Muscle of back (tissue), 11 donors: Measurements from ENCODE around the gene RAD51. TPM values are rescaled to one million over a fixed set of nuclear protein-coding genes. Genes with fewer than 3 reads are reported as not detected.

Source experiments
- DNase-seq, 3 donors: peaks; one replicate each; pipeline versions ENCODE4 v3.0.0 to v3.0.0-alpha.2; 2013
- polyA plus RNA-seq, 10 donors: library from polyadenylated mRNA; unstranded; fragments of 120-200 nt; gene quantifications; one replicate each; pipeline ENCODE4 v1.2.1, GENCODE V29; 2013; ENCODE audit not compliant: insufficient read length in 10 of 10

The RAD51 gene
- polyA plus RNA-seq, 10 donors: 6.4 to 16.4 (median 8.8) TPM

DNA sequence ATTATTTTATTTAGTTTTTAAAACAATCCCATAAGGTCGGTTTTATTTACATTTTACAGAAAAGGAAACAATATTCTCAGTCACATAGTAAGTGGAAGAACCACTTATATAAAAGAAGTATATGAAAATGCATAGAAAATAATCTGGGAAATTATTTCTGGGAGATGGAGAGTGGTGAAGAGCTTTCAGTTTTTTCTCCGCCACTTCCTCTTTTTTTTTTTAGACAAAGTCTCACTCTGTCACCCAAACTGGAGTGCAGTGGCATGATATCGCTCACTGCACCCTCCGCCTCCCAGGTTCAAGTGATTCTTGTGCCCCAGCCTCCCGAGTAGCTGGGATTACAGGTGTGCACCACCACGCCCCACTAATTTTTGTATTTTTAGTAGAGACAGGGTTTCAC lies 21.2 kb downstream of the RAD51 start:
- DNase-seq: no peak

- DNase-seq: no peak
Observed at GRCh38 chr15:40721701-40722100, 26.7 kb downstream of the RAD51 start.

DNA sequence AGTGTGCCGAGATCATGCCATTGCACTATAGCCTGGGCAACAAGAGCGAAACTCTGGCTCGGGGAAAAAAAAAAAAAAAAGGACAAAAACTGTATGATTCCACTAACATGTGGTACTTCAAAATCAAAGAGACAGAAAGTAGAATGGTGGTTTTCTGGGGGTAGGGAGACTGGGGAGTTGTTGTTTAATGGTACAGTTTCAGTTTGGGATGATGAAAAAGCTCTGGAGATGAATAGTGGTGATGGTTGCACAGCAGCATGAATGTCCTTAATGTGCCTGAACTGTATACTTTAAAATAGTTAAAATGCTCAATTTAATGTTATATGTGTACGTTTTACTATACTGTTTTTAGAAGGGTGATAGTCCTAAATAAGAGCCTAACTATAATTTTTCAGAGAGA lies 27.4 kb downstream of the RAD51 start:
- DNase-seq: no peak

GRCh38 chr15:40722934-40723333 lies 28.0 kb downstream of the RAD51 start:
- DNase-seq: no peak

DNA sequence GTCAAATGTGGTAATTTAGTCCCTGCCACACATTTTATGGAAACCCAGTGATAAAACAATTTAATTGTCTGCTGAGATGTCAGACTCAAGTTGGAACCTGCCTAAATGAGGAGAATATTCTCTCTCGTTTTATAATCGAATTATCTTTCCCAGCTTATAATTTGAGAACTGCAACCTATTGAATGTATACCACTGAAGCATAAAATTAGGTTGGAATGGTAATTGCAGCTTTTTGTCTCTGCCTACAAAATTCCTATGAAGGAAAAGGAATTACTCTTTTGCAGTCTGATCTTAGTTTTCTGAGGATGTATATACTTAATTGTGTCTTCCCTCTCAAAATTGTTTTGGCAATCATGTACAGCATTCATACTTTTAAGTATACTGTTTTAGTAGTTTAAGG lies 28.9 kb downstream of the RAD51 start:
- no peak for DNase-seq

DNA sequence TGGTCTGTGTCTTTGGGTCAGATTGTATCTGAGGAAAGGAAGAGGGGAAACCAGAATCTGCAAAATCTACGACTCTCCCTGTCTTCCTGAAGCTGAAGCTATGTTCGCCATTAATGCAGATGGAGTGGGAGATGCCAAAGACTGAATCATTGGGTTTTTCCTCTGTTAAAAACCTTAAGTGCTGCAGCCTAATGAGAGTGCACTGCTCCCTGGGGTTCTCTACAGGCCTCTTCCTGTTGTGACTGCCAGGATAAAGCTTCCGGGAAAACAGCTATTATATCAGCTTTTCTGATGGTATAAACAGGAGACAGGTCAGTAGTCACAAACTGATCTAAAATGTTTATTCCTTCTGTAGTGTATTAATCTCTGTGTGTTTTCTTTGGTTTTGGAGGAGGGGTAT lies 36.1 kb downstream of the RAD51 start:
- DNase-seq: peak in 2 of 3 donors; percentile 22 to 52

DNA sequence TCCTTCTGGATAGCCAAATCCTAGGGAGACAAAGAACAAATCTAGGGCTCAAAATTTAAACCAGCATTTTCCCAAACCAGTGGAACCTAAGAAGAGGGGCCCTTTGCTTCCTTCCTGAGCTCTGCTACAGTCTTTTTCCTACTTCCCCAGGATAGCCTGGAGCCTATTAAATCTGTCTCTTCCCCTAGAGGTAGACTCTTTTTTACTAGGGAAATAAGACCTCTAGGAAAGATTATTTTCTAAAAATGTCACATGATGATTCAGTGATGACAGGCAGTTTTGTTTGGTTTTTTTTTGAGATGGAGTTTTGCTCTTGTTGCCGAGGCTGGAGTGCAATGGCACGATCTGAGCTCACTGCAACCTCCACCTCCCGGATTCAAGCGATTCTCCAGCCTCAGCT lies 41.6 kb downstream of the RAD51 start:
- DNase-seq: no peak

DNA sequence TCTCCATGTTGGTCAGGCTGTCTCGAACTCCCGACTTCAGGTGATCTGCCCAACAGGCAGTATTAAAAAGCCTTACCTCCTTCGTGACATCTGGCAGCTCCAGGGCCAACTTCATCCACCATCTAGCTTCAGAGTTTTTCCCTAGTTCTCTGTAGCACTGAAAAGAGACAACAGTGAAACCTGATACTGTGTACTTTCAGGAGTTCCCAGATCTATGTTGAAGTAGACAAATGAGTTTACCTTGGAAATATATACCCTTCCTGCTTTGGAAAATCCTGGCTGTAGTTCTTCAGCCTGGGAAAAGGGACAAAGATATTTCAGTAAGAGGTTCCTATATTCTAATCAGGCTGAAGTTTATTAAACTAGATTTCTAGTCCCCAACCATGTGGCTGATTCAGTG lies 42.1 kb downstream of the RAD51 start:
- DNase-seq: no peak

GRCh38 chr15:40739047-40739446 lies 44.1 kb downstream of the RAD51 start:
- no peak for DNase-seq

DNA sequence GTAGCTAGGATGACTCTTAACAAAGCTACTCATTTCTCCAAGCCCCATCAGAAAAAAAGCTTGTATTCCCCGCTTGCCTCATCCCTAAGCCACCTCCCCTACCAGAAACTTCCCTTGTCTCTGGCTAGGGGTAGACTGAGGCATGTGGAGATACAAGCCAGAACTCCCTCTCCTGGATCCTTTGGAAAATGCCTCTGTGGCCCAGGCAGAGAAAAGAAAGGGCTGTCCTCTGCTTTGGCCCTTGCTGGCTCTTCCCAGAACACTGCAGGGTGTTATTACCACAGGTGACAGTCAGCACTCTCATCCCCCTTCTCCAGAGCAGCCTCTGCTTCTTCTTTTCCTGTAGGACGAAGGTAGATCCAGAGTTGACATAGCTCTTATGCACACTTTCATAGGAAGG lies 44.9 kb downstream of the RAD51 start:
- no peak for DNase-seq

DNA sequence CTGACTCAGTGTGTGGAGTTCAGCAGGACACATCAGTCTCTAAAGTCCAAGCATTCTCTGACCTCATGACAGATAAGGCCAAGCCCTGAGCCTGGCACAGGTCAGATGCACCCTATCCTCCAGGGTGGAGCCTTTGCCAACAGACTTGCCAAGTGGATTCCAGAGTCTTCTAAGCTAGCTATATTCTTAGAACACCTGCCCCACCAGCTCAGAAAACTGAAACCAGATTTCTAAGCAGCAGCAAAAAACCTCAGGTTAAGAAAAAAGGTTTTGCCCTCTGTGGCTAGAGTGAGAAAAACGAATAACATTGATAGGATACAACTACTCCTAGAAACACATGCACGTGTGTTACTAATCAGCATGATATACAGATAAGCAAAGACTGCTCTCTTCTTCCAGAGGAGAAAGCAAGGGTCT lies 48.5 kb downstream of the RAD51 start:
- DNase-seq: no peak

- DNase-seq: no peak
Observed at GRCh38 chr15:40743921-40744814, 49.2 kb downstream of the RAD51 start.

GRCh38 chr15:40744815-40745152 lies 49.8 kb downstream of the RAD51 start:
- DNase-seq: no peak

- no peak for DNase-seq
Observed at GRCh38 chr15:40746916-40747418, 52.0 kb downstream of the RAD51 start.

- DNase-seq: no peak
Observed at GRCh38 chr15:40747685-40748631, 53.0 kb downstream of the RAD51 start.

DNA sequence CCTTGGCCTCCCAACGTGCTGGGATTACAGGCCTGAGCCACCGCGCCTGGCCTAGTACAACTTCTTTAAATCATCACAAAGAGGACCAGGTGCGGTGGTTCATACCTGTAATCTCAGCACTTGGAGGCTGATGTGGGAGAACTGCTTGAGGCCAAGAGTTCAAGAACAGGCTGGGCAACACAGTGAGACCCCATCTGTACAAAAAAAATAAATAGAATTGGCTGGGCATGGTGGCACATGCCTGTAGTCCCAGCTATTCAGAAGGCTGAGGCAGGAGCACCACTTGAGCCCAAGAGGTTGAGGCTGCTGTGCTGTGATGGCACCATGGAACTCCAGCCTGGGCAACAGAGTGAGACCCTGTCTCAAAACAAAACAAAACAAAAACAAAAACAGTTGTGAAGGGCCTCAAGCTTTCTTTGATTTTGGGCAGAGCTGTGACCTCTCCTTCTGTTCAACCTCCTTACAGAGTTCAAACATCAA lies 54.2 kb downstream of the RAD51 start:
- no peak for DNase-seq

DNA sequence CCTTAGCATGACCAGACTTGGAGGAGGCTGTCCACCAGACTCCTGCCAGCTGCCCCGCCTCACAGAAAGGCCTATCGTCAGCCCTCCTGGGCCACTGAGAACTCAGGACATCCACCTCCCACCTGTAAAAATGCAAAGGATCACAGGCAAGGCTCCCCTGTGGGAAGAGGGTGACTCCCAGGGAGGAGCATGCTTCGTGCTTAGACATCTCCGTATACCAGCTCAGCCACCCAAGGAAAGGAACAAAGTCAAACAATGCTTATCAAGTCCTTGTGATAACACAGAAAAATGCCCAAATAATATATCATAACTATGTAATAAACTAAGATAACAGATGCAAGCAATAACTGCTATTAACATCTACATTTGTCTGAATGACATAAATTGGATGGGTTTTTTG lies 55.9 kb downstream of the RAD51 start:
- DNase-seq: no peak

- DNase-seq: no peak
Observed at GRCh38 chr15:40751745-40752144, 56.8 kb downstream of the RAD51 start.

DNA sequence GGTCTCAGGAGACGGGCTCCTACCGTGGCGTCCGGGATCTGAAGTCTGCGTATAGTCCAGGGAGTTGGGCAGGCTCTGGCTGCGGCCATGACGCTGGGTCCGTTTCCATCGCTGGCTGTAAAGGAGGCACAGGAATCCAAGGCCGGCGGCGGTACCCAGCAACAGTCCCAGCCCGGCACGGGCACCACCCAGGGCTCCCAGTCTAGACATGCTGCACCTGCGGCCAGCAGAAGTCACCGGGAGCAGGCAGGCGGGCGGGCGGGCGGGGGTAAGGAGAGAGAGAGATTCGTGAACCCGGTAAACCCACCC lies 59.6 kb downstream of the RAD51 start:
- DNase-seq: no peak

DNA sequence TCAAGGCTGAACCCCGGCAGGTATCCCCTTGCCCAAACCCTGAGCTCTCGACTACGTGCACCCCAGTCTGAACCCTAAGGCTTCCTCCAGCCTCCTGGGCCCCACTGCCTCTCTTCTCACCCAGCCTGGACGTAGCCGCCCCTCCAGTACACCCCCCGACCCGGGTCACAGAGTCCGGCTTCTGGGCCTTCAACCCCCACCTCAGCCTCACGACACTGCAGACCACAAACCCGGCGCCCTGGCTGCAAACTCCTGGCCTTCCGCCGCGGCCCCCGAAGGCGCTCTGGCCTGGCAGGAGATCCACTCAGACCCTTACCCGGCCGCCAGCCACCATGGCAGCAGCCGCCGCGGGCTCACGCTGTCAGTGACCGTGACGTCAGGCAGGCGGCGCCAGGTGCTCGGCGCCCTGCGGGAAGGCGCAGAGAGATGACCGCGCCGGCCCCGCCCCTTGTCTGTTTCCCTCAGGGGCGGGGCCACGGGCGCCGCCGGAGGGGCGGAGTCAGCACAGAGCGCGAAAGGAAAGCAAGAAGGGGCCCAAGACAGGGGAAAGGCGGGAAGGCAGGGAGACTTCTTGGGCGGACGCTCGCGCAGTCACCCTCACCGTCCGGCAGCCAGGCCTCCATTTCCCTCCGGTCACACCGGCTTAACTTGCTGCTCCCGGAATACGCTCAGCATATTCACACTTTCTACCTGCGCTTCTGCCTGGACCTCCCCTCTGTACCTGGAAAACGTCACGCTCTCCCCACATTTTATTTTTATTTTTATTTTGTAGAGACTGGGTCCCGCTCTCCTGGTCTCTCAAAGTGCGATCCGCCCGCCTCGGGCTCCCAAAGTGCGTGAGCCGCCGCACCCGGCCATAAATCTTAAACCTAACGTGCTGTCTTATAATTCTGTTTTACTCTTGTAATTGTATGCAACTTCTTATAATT lies 60.2 kb downstream of the RAD51 start, which contains the start of gene RMDN3:
RMDN3 (minus strand) TSS at position 372 of the 929 bp plus-strand sequence. CDS start 471 bp downstream, outside the sequence.
- peak; percentile 95 to 99 (median 98) for DNase-seq

- DNase-seq: no peak
Observed at GRCh38 chr15:40755812-40756208, 60.8 kb downstream of the RAD51 start.
